Sigmoid colon (tissue), 7 donors: ENCODE results near the gene SOS1. TPM values are rescaled to one million over a fixed set of nuclear protein-coding genes. Genes with fewer than 3 reads are reported as not detected.
A peak's percentile ranks its signal among the peaks of the same experiment; 100 is the strongest.

Experiments used
- DNase-seq: peaks from one replicate; pipeline ENCODE4 v3.0.0-alpha.2; 2019
- H3K27ac ChIP-seq, 4 donors: fragments of 200-600 bp; sonication (generic); one replicate each; pipeline ENCODE4 v1.5.1; 2016 to 2019; ENCODE audit warnings: mild to moderate bottlenecking in 1 of 4
- H3K27me3 ChIP-seq, 3 donors: fragments of 200-600 bp; sonication (generic); one replicate each; pipeline ENCODE4 v1.5.1; 2019; ENCODE audit warnings: mild to moderate bottlenecking in 1 of 3
- H3K36me3 ChIP-seq, 4 donors: fragments of 200-600 bp; sonication (generic); one replicate each; pipeline ENCODE4 v1.5.1; 2016 to 2019
- H3K4me1 ChIP-seq, 4 donors: fragments of 200-600 bp; sonication (generic); one replicate each; pipeline ENCODE4 v1.5.1; 2017 to 2019
- H3K4me3 ChIP-seq, 4 donors: fragments of 200-600 bp; sonication (generic); one replicate each; pipeline ENCODE4 v1.5.1; 2017 to 2019; ENCODE audit warnings: mild to moderate bottlenecking in 2 of 4, moderate library complexity in 1 of 4
- H3K9me3 ChIP-seq, 4 donors: fragments of 200-600 bp in 3 of 4; sonication (generic) in 3 of 4; one replicate each; pipeline versions ENCODE4 v1.5.1 to v1.6.1; 2013 to 2019
- CTCF ChIP-seq, 4 experiments: fragments of 450-650 bp in 3 of 4; fragments of 200-600 bp in 1 of 4; IDR thresholded peaks; one replicate each; pipeline ENCODE4 v1.5.1; 2016 to 2019; ENCODE audit warnings: antibody characterized with exemption in 4 of 4, mild to moderate bottlenecking in 3 of 4, moderate library complexity in 2 of 4
- EP300 ChIP-seq, 4 donors: sonication (generic); formaldehyde crosslinking; IDR thresholded peaks; one replicate each; pipeline ENCODE4 v1.6.1; 2017; ENCODE audit warnings: antibody characterized with exemption in 4 of 4
- POLR2A ChIP-seq, 2 donors: fragments of 450-650 bp; IDR thresholded peaks; one replicate each; pipeline ENCODE4 v1.6.1; 2016; ENCODE audit warnings: antibody characterized with exemption in 2 of 2, mild to moderate bottlenecking in 2 of 2, moderate library complexity in 2 of 2
- POLR2AphosphoS5 ChIP-seq, 4 donors: sonication (generic); formaldehyde crosslinking; IDR thresholded peaks; one replicate each; pipeline ENCODE4 v1.6.1; 2017; ENCODE audit warnings: antibody characterized with exemption in 4 of 4
- WGBS, 2 donors: extraction: QIAGEN DNeasy Blood & Tissue Kit; methylation state at CpG; one replicate each; pipeline ENCODE4 v1.1.7; 2013; 5-methylcytosine and 5-hydroxymethylcytosine counted together
- intact Hi-C: fragments of 100-400 bp; cut with DNase I; formaldehyde crosslinking; loops from one replicate; pipeline ENCODE4 v1.15.1; 2023
- polyA plus RNA-seq, 3 donors: library from polyadenylated mRNA; stranded (reverse); fragments of 200-250 nt; gene quantifications; one replicate each; pipeline ENCODE4 v1.2.3, GENCODE V29; 2013
- total RNA-seq, 4 donors: library from RNA; depleted of rRNA; stranded (reverse); fragments of >200 nt; gene quantifications; one replicate each; pipeline ENCODE4 v1.1.0, GENCODE V29; 2016
- donor health status: healthy with polysubstance abuse.
- donor health status: Bipolar disorder and iron deficiency.
- donor health status: healthy.

Gene SOS1
- total and polyA plus RNA-seq, 7 donors = 5.4 to 72.0 (median 30.8) TPM

- intact Hi-C loops = no loop called here
These were observed 14.9 kb upstream of the SOS1 start for GRCh38 chr2:39135690-39136259.

GRCh38 chr2:39133215-39133851 is 12.5 kb upstream of the SOS1 start:
- H3K27ac ChIP-seq = no peak overlapping the region
- intact Hi-C loops = no loop called here
- H3K4me3 ChIP-seq = no peak overlapping the region
- TF ChIP-seq POLR2AphosphoS5 (IDR thresholded peaks at IDR 0.05) (no peak), POLR2A (IDR thresholded peaks at IDR 0.05) (no peak), CTCF (IDR thresholded peaks at IDR 0.05) (no peak), EP300 (IDR thresholded peaks at IDR 0.05) (no peak)
- H3K9me3 ChIP-seq = no peaks in the 10 kb centered on the region
- no peak for DNase-seq
- no peaks in the 10 kb centered on the region for H3K36me3 ChIP-seq
- WGBS, 2 donors = 81 to 82% methylated on average over 3 of the region's 3 CpGs
- H3K4me1 ChIP-seq = no peaks in the 10 kb centered on the region
- H3K27me3 ChIP-seq = no peaks in the 10 kb centered on the region

More at GRCh38 chr2:39135690-39136259, 14.9 kb upstream of the SOS1 start:
- WGBS, 2 donors = 65 to 68% methylated on average over 5 of the region's 5 CpGs
- no peaks in the 10 kb centered on the region for H3K4me1 ChIP-seq
- no peak for TF ChIP-seq POLR2A (IDR thresholded peaks at IDR 0.05)
- TF ChIP-seq POLR2AphosphoS5 (IDR thresholded peaks at IDR 0.05) = no peak
- no peak for TF ChIP-seq CTCF (IDR thresholded peaks at IDR 0.05)
- TF ChIP-seq EP300 (IDR thresholded peaks at IDR 0.05) = no peak
- H3K27me3 ChIP-seq = no peaks in the 10 kb centered on the region
- no peaks in the 10 kb centered on the region for H3K36me3 ChIP-seq
- no peak overlapping the region for H3K4me3 ChIP-seq
- no peak for DNase-seq
- no peak overlapping the region for H3K27ac ChIP-seq
- no peaks in the 10 kb centered on the region for H3K9me3 ChIP-seq

GRCh38 chr2:39128919-39129391 is 8.1 kb upstream of the SOS1 start:
- 37 to 72% methylated on average over 1 of the region's 1 CpG for WGBS, 2 donors
- Histone ChIP-seq H3K9me3 (no peaks in the 10 kb centered on the region), H3K4me3 (no peak overlapping the region), H3K27ac (peak overlapping the region in 1 of 4 donors; percentile 3), H3K36me3 (no peaks in the 10 kb centered on the region), H3K4me1 (peaks cover 0 to 6% (median 3%) of the 10 kb centered on the region in 4 donors), H3K27me3 (no peaks in the 10 kb centered on the region)
- TF ChIP-seq POLR2A (IDR thresholded peaks at IDR 0.05) (no peak), EP300 (IDR thresholded peaks at IDR 0.05) (no peak), POLR2AphosphoS5 (IDR thresholded peaks at IDR 0.05) (no peak), CTCF (IDR thresholded peaks at IDR 0.05) (no peak)
- intact Hi-C loops = loop anchor here (10.0 kb wide), 1 partner anchor 386 kb away; no protein-coding TSS in a partner anchor
- no peak for DNase-seq

GRCh38 chr2:39127973-39128372 is 7.1 kb upstream of the SOS1 start:
- peaks cover 0 to 13% (median 11%) of the 10 kb centered on the region in 4 donors for H3K4me1 ChIP-seq
- WGBS, 2 donors = 57 to 78% methylated on average over 1 of the region's 1 CpG
- no peak overlapping the region for H3K4me3 ChIP-seq
- DNase-seq = no peak
- no peaks in the 10 kb centered on the region for H3K36me3 ChIP-seq
- peak overlapping the region in 1 of 4 donors; percentile 65 for H3K27ac ChIP-seq
- no peaks in the 10 kb centered on the region for H3K27me3 ChIP-seq
- no peaks in the 10 kb centered on the region for H3K9me3 ChIP-seq
- intact Hi-C loops = loop anchor here (10.0 kb wide), 1 partner anchor 387 kb away; no protein-coding TSS in a partner anchor
- no peak for TF ChIP-seq EP300 (IDR thresholded peaks at IDR 0.05)
- no peak for TF ChIP-seq POLR2A (IDR thresholded peaks at IDR 0.05)
- no peak for TF ChIP-seq CTCF (IDR thresholded peaks at IDR 0.05)
- no peak for TF ChIP-seq POLR2AphosphoS5 (IDR thresholded peaks at IDR 0.05)
